Measurements from ENCODE around the gene NKTR. TPM values are rescaled to one million over a fixed set of nuclear protein-coding genes. Genes with fewer than 3 reads are reported as not detected.

NKTR gene
- total RNA-seq, 2 experiments from 2014 or later = 43.9 to 52.9 TPM

DNA sequence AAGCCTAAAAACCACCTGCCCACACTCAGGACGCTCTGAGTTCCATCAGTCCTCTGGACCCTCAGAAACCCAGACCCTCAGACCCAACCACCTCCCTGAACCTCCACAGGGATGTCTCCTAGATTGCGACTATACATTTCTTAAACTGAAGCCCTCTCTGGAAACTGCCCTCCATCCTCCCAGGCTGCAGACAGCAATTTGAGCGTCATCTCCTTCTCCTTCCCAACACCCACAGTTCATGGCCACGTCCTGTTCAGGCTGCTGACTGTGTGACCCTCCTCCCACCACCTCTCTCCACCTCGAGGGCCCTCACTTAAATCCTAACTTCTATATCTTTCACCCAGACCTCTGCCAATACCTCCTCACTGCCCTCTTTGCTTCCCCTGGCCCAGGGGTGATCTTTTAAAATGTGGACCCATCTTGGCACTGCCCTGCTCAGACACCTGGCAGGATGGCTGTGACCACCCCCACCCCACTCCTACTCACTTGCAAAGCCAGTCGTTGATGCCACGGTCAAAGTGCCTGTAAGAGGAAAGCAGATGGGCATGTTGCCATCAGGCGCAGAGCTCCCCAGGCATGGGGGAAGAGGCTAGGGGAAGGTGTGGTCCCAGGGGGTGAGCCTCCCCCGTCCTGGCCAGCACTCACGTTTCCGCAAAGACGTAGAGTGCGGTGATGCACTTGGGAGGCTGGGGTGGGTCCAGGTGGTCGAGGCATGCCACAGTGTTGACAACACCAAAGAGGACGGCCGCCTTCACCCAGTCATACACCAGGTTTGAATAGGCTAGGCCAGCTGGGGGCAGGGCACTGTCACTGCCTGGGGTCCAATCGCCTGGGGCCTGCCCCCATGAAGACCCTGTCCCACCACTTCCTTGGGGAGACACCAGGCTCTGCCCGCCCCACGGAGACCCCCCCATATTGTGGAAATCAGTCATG lies 96.1 kb downstream of the NKTR start:
- no peak for DNase-seq
- Mint-ChIP-seq H3K4me3 (no peak overlapping the region), H3K36me3 (no peaks in the 10 kb centered on the region), H3K27me3 (peaks cover 4% of the 10 kb centered on the region), H3K27ac (no peak overlapping the region), H3K4me1 (peaks cover 2% of the 10 kb centered on the region), H3K9me3 (no peaks in the 10 kb centered on the region)

DNA sequence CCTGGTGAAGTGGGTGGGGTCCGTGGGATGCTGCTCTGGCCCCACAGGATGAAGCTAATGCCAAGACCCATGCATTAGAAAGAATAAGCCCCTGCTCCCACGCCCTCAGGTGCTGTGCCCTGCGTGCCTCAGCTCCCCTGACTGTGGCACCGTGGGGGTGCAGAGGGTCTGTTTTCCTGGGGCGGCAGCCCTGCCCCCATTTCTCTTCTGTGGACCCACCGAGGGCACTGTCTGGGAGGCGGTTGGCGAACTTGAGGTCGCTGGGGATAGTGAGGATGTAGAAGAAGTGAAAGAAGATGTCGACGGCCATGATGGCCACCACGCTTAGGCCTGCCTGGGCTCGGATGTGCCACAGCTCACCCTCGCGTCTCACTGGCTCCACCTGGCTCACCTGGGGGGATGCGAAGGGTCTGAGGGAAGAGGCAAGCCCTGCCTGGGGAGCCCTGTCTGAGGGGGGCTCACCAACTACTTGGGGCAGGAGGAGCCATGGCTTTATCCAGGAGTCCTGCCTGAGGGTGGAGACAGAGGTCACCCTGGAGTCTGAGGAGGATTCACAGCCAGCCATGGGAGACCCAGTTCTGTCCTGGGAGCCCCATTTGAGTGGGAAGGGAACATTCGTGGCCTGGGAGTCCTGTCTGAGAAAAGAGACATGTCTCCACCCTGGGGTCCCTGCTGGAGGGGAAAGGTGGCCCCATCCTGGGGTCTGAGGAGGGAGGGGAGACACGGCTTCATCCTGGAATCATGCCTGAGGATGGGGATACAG lies 97.0 kb downstream of the NKTR start:
- Mint-ChIP-seq H3K4me3 (no peak overlapping the region), H3K27ac (no peak overlapping the region), H3K9me3 (no peaks in the 10 kb centered on the region), H3K4me1 (peaks cover 2% of the 10 kb centered on the region), H3K36me3 (no peaks in the 10 kb centered on the region), H3K27me3 (peaks cover 4% of the 10 kb centered on the region)
- no peak for DNase-seq

Other genes starting within 250 kb of the NKTR start
- not detected for gene LYZL4, start 190.1 kb upstream of the NKTR start, total RNA-seq
- gene VIPR1, start 98.0 kb upstream of the NKTR start, total RNA-seq = 1 to 10 TPM; 6.0 to 6.6 TPM
- gene SEC22C, start 18.7 kb upstream of the NKTR start, total RNA-seq = 10 to 100 TPM; 40.0 to 42.3 TPM
- gene SS18L2, start 9.8 kb upstream of the NKTR start, total RNA-seq = 10 to 100 TPM; 77.2 to 78.7 TPM
- gene ZBTB47, start 53.0 kb downstream of the NKTR start, total RNA-seq = under 1 TPM; 0.68 to 0.87 TPM
- not detected for gene KLHL40, start 84.9 kb downstream of the NKTR start, total RNA-seq
- not detected for gene HHATL, start 102.1 kb downstream of the NKTR start, total RNA-seq
- gene CCDC13, start 172.6 kb downstream of the NKTR start, total RNA-seq = under 1 TPM in 1 of 2 experiments, not detected in 1; 0.49 TPM
- 10 to 100 TPM; 83.1 to 85.3 TPM for gene HIGD1A, start 203.8 kb downstream of the NKTR start, total RNA-seq
- 1 to 10 TPM; 2.8 to 2.9 TPM for gene ACKR2, start 208.8 kb downstream of the NKTR start, total RNA-seq

All from activated naive CD8-positive, alpha-beta T cell treated with anti-CD3 and anti-CD28 coated beads for 36 hours (primary cell).